GM23338 (cell line): ENCODE measurements around the gene PDE6A. TPM values are rescaled to one million over a fixed set of nuclear protein-coding genes. Genes with fewer than 3 reads are reported as not detected.

Experiments
- ATAC-seq: fragments of 200-7000 bp; cut with Tn5 transposase; 3 replicates; pipeline ENCODE4 v1.9.1; 2020
- DNase-seq: peaks from one replicate; pipeline ENCODE4 v3.0.0-alpha.2; 2015; ENCODE audit warnings: low spot score
- H2AFZ ChIP-seq: fragments of 200-600 bp; sonication (generic); 2 replicates; pipeline ENCODE4 v1.8.0; 2016; ENCODE audit warnings: antibody characterized with exemption, mild to moderate bottlenecking, moderate library complexity
- H3F3A ChIP-seq: fragments of 200-600 bp; sonication (generic); replicated peaks from 2 replicates; pipeline ENCODE4 v1.8.0; 2017; ENCODE audit warnings: antibody characterized with exemption, mixed run types, low read depth
- H3K27ac ChIP-seq: fragments of 200-600 bp; sonication (generic); 2 replicates; pipeline ENCODE4 v1.6.1; 2016; ENCODE audit warnings: low read depth
- H3K27me3 ChIP-seq: fragments of 200-600 bp; sonication (generic); 2 replicates; pipeline ENCODE4 v1.8.0; 2016; ENCODE audit warnings: mild to moderate bottlenecking, mixed run types, moderate library complexity; ENCODE audit not compliant: insufficient read depth
- H3K36me3 ChIP-seq: fragments of 200-600 bp; sonication (generic); 2 replicates; pipeline ENCODE4 v1.8.0; 2016; ENCODE audit warnings: mild to moderate bottlenecking; ENCODE audit not compliant: insufficient read depth
- H3K4me1 ChIP-seq: fragments of 200-600 bp; sonication (generic); 2 replicates; pipeline ENCODE4 v1.8.0; 2016; ENCODE audit warnings: mild to moderate bottlenecking, moderate library complexity; ENCODE audit not compliant: insufficient read depth
- H3K4me2 ChIP-seq: fragments of 200-600 bp; sonication (generic); 2 replicates; pipeline ENCODE4 v1.7.1; 2017; ENCODE audit warnings: mixed run types
- H3K4me3 ChIP-seq: fragments of 200-600 bp; sonication (generic); 2 replicates; pipeline ENCODE4 v1.6.1; 2016; ENCODE audit warnings: mixed run types
- H3K79me2 ChIP-seq: fragments of 200-600 bp; sonication (generic); replicated peaks from 2 replicates; pipeline ENCODE4 v1.8.0; 2017; ENCODE audit warnings: mild to moderate bottlenecking; ENCODE audit not compliant: insufficient read depth
- H3K9me2 ChIP-seq: fragments of 200-600 bp; sonication (generic); 2 replicates; pipeline ENCODE4 v1.8.0; 2017; ENCODE audit not compliant: insufficient read depth
- H4K20me1 ChIP-seq: fragments of 200-600 bp; sonication (generic); replicated peaks from 2 replicates; pipeline ENCODE4 v1.8.0; 2017; ENCODE audit warnings: mild to moderate bottlenecking; ENCODE audit not compliant: insufficient read depth
- H3K27ac Mint-ChIP-seq: 2 replicates; pipeline ENCODE4 v1.8.0; 2020; ENCODE audit warnings: inconsistent platforms, mild to moderate bottlenecking, moderate library complexity, mixed read lengths
- H3K27me3 Mint-ChIP-seq: 3 replicates; pipeline ENCODE4 v1.8.0; 2022; ENCODE audit warnings: low read depth, mild to moderate bottlenecking, moderate library complexity, mixed read lengths, inconsistent platforms; ENCODE audit not compliant: insufficient read depth, poor library complexity
- H3K36me3 Mint-ChIP-seq: 3 replicates; pipeline ENCODE4 v1.8.0; 2021; ENCODE audit warnings: low read depth, mild to moderate bottlenecking, inconsistent platforms, moderate library complexity, mixed read lengths
- H3K4me1 Mint-ChIP-seq: 3 replicates; pipeline ENCODE4 v1.8.0; 2020; ENCODE audit warnings: mild to moderate bottlenecking, inconsistent platforms, mixed read lengths
- H3K4me3 Mint-ChIP-seq: 3 replicates; pipeline ENCODE4 v1.8.0; 2021; ENCODE audit warnings: moderate library complexity, mild to moderate bottlenecking, inconsistent platforms, mixed read lengths
- H3K9me3 Mint-ChIP-seq: 3 replicates; pipeline ENCODE4 v1.8.0; 2020; ENCODE audit warnings: moderate library complexity, mild to moderate bottlenecking, inconsistent platforms, mixed read lengths
- CREB1 ChIP-seq: fragments of 250-450 bp; sonication (Bioruptor Pico); IDR thresholded peaks from 2 replicates; pipeline ENCODE4 v1.5.0; 2020; ENCODE audit warnings: low read depth, mild to moderate bottlenecking, moderate library complexity
- JUNB ChIP-seq: IDR thresholded peaks from one replicate; pipeline ENCODE4 v1.6.1; 2016; ENCODE audit warnings: antibody characterized with exemption; ENCODE audit not compliant: unreplicated experiment
- NANOG ChIP-seq: IDR thresholded peaks from 2 replicates; pipeline ENCODE4 v1.6.1; 2016; ENCODE audit warnings: antibody characterized with exemption, borderline replicate concordance
- POLR2AphosphoS5 ChIP-seq: IDR thresholded peaks from 2 replicates; pipeline ENCODE4 v1.6.1; 2016; ENCODE audit warnings: antibody characterized with exemption, low read depth
- polyA plus RNA-seq: library from polyadenylated mRNA; unstranded; fragments of >200 nt; fragmentation: Nextera tagmentation; extraction: Ambion mirVana; gene quantifications from 2 replicates; pipeline ENCODE4 v1.2.1, GENCODE V29; 2016
- total RNA-seq: library from RNA; depleted of rRNA; stranded (reverse); fragments of >200 nt; shearing (Covaris generic); gene quantifications from 2 replicates; pipeline ENCODE4 v1.2.3, GENCODE V29; 2014
- TF ChIP-seq, protein P1 (sequence below): fragments of 250-450 bp; sonication (Bioruptor Pico); IDR thresholded peaks from 2 replicates; pipeline ENCODE4 v1.5.0; 2020; ENCODE audit warnings: mild to moderate bottlenecking, moderate library complexity
- TF ChIP-seq, protein P2 (sequence below): IDR thresholded peaks from one replicate; pipeline ENCODE4 v1.6.1; 2018; ENCODE audit warnings: antibody characterized with exemption; ENCODE audit not compliant: unreplicated experiment

PDE6A gene
- total and polyA plus RNA-seq, 2 experiments from 2014 or later, result 0.08 TPM; not detected in 1

DNA sequence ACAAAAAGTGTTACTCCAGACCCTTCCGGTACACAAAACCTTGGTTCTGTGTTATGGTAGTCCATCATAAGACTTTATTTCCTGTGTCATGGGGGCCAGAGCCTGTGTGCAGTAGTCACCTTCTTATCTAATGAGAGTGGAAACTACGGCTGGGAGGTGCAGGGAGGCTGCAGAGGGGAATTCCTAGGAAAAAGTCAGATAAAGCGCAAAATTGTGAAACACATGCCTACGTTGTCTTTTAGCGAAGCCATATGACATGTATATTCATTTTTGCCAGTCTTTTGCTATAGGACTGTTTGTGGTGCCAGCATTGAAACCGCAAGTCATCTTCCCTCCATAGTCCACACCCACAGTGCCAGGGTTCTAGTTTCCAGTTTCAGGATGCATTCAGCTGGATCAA is 133.7 kb downstream of the PDE6A start:
- H3K27ac ChIP-seq, result no peak overlapping the region
- H4K20me1 ChIP-seq, result no peaks in the 10 kb centered on the region
- H3K9me3 Mint-ChIP-seq, result no peaks in the 10 kb centered on the region
- peaks cover 14% of the 10 kb centered on the region for H3K4me1 ChIP-seq
- no peaks in the 10 kb centered on the region for H3F3A ChIP-seq
- ATAC-seq (no peak), DNase-seq (no peak)
- H3K36me3 ChIP-seq, result no peaks in the 10 kb centered on the region
- peaks cover 33% of the 10 kb centered on the region for H3K4me1 Mint-ChIP-seq
- H3K4me3 ChIP-seq, result no peak overlapping the region
- no peak overlapping the region for H3K4me2 ChIP-seq
- H3K4me3 Mint-ChIP-seq, result no peak overlapping the region
- H3K9me2 ChIP-seq, result no peaks in the 10 kb centered on the region
- H2AFZ ChIP-seq, result no peak overlapping the region
- no peaks in the 10 kb centered on the region for H3K27me3 ChIP-seq
- peaks cover 12% of the 10 kb centered on the region for H3K79me2 ChIP-seq
- H3K36me3 Mint-ChIP-seq, result no peaks in the 10 kb centered on the region
- no peak overlapping the region for H3K27ac Mint-ChIP-seq
- H3K27me3 Mint-ChIP-seq, result peaks cover 8% of the 10 kb centered on the region
- TF ChIP-seq NANOG (no peak), CREB1 (CRISPR knock-in tag) (no peak), JUNB (no peak), POLR2AphosphoS5 (no peak)
- TF ChIP-seq, protein P1, sequence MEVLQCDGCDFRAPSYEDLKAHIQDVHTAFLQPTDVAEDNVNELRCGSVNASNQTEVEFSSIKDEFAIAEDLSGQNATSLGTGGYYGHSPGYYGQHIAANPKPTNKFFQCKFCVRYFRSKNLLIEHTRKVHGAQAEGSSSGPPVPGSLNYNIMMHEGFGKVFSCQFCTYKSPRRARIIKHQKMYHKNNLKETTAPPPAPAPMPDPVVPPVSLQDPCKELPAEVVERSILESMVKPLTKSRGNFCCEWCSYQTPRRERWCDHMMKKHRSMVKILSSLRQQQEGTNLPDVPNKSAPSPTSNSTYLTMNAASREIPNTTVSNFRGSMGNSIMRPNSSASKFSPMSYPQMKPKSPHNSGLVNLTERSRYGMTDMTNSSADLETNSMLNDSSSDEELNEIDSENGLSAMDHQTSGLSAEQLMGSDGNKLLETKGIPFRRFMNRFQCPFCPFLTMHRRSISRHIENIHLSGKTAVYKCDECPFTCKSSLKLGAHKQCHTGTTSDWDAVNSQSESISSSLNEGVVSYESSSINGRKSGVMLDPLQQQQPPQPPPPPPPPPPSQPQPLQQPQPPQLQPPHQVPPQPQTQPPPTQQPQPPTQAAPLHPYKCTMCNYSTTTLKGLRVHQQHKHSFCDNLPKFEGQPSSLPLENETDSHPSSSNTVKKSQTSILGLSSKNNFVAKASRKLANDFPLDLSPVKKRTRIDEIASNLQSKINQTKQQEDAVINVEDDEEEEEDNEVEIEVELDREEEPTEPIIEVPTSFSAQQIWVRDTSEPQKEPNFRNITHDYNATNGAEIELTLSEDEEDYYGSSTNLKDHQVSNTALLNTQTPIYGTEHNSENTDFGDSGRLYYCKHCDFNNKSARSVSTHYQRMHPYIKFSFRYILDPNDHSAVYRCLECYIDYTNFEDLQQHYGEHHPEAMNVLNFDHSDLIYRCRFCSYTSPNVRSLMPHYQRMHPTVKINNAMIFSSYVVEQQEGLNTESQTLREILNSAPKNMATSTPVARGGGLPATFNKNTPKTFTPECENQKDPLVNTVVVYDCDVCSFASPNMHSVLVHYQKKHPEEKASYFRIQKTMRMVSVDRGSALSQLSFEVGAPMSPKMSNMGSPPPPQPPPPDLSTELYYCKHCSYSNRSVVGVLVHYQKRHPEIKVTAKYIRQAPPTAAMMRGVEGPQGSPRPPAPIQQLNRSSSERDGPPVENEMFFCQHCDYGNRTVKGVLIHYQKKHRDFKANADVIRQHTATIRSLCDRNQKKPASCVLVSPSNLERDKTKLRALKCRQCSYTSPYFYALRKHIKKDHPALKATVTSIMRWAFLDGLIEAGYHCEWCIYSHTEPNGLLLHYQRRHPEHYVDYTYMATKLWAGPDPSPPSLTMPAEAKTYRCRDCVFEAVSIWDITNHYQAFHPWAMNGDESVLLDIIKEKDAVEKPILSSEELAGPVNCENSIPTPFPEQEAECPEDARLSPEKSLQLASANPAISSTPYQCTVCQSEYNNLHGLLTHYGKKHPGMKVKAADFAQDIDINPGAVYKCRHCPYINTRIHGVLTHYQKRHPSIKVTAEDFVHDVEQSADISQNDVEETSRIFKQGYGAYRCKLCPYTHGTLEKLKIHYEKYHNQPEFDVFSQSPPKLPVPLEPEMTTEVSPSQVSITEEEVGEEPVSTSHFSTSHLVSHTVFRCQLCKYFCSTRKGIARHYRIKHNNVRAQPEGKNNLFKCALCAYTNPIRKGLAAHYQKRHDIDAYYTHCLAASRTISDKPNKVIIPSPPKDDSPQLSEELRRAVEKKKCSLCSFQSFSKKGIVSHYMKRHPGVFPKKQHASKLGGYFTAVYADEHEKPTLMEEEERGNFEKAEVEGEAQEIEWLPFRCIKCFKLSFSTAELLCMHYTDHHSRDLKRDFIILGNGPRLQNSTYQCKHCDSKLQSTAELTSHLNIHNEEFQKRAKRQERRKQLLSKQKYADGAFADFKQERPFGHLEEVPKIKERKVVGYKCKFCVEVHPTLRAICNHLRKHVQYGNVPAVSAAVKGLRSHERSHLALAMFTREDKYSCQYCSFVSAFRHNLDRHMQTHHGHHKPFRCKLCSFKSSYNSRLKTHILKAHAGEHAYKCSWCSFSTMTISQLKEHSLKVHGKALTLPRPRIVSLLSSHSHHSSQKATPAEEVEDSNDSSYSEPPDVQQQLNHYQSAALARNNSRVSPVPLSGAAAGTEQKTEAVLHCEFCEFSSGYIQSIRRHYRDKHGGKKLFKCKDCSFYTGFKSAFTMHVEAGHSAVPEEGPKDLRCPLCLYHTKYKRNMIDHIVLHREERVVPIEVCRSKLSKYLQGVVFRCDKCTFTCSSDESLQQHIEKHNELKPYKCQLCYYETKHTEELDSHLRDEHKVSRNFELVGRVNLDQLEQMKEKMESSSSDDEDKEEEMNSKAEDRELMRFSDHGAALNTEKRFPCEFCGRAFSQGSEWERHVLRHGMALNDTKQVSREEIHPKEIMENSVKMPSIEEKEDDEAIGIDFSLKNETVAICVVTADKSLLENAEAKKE (CRISPR knock-in tag), result no peak
- TF ChIP-seq, protein P2, sequence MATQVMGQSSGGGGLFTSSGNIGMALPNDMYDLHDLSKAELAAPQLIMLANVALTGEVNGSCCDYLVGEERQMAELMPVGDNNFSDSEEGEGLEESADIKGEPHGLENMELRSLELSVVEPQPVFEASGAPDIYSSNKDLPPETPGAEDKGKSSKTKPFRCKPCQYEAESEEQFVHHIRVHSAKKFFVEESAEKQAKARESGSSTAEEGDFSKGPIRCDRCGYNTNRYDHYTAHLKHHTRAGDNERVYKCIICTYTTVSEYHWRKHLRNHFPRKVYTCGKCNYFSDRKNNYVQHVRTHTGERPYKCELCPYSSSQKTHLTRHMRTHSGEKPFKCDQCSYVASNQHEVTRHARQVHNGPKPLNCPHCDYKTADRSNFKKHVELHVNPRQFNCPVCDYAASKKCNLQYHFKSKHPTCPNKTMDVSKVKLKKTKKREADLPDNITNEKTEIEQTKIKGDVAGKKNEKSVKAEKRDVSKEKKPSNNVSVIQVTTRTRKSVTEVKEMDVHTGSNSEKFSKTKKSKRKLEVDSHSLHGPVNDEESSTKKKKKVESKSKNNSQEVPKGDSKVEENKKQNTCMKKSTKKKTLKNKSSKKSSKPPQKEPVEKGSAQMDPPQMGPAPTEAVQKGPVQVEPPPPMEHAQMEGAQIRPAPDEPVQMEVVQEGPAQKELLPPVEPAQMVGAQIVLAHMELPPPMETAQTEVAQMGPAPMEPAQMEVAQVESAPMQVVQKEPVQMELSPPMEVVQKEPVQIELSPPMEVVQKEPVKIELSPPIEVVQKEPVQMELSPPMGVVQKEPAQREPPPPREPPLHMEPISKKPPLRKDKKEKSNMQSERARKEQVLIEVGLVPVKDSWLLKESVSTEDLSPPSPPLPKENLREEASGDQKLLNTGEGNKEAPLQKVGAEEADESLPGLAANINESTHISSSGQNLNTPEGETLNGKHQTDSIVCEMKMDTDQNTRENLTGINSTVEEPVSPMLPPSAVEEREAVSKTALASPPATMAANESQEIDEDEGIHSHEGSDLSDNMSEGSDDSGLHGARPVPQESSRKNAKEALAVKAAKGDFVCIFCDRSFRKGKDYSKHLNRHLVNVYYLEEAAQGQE, result no peak
